ENCODE measurements around the gene TGFB2. TPM values are rescaled to one million over a fixed set of nuclear protein-coding genes. Genes with fewer than 3 reads are reported as not detected.

TGFB2 gene
- total and polyA plus RNA-seq, 2 experiments from 2014 or later: 13.6 to 17.1 TPM

- H3K36me3 ChIP-seq (replicated peaks; ENCODE audit: insufficient read depth, low read depth): no peaks in the 10 kb centered on the region
- no peaks in the 10 kb centered on the region for H3K79me2 ChIP-seq
- H3K4me1 ChIP-seq (ENCODE audit: insufficient read depth): no peaks in the 10 kb centered on the region
- H3K9me2 ChIP-seq (replicated peaks; ENCODE audit: insufficient read depth): no peaks in the 10 kb centered on the region
- H2AFZ ChIP-seq: no peak overlapping the region
- no peak overlapping the region for H3K4me2 ChIP-seq
- H3K9me3 ChIP-seq (ENCODE audit: low read depth): no peaks in the 10 kb centered on the region
- H4K20me1 ChIP-seq (ENCODE audit: insufficient read depth, poor library complexity, severe bottlenecking): no peaks in the 10 kb centered on the region
- 50% methylated on average over 9 of the region's 9 CpGs for WGBS (ENCODE audit: low lambda C conversion rate, missing lambda C conversion rate)
- no peaks in the 10 kb centered on the region for H3K27me3 ChIP-seq
- H3K27ac ChIP-seq: no peak overlapping the region
- DNase-seq (ENCODE audit: low spot score): peak; percentile 17
- no peak for TF ChIP-seq CTCF (IDR thresholded peaks at IDR 0.05; ENCODE audit: poor library complexity)
- TF ChIP-seq EZH2phosphoT487 (IDR thresholded peaks at IDR 0.05; ENCODE audit: low read depth, severe bottlenecking, unreplicated experiment): no peak
- no peak for TF ChIP-seq EZH2 (IDR thresholded peaks at IDR 0.05; ENCODE audit: borderline replicate concordance)
- H3K4me3 ChIP-seq: no peak overlapping the region
Measured at GRCh38 chr1:218408942-218409341, 63.8 kb downstream of the TGFB2 start.

GRCh38 chr1:218409946-218410510, 64.9 kb downstream of the TGFB2 start:
- no peak overlapping the region for H3K4me3 ChIP-seq
- no peak for TF ChIP-seq EZH2 (IDR thresholded peaks at IDR 0.05; ENCODE audit: borderline replicate concordance)
- no peak for TF ChIP-seq EZH2phosphoT487 (IDR thresholded peaks at IDR 0.05; ENCODE audit: low read depth, severe bottlenecking, unreplicated experiment)
- TF ChIP-seq CTCF (IDR thresholded peaks at IDR 0.05; ENCODE audit: poor library complexity): no peak
- H3K79me2 ChIP-seq: no peaks in the 10 kb centered on the region
- WGBS (ENCODE audit: low lambda C conversion rate, missing lambda C conversion rate): 93% methylated on average over 8 of the region's 8 CpGs
- H3K36me3 ChIP-seq (replicated peaks; ENCODE audit: insufficient read depth, low read depth): no peaks in the 10 kb centered on the region
- no peaks in the 10 kb centered on the region for H4K20me1 ChIP-seq (ENCODE audit: insufficient read depth, poor library complexity, severe bottlenecking)
- H3K4me1 ChIP-seq (ENCODE audit: insufficient read depth): no peaks in the 10 kb centered on the region
- no peak overlapping the region for H3K4me2 ChIP-seq
- H3K27ac ChIP-seq: no peak overlapping the region
- no peak overlapping the region for H2AFZ ChIP-seq
- no peaks in the 10 kb centered on the region for H3K9me3 ChIP-seq (ENCODE audit: low read depth)
- DNase-seq (ENCODE audit: low spot score): no peak
- H3K9me2 ChIP-seq (replicated peaks; ENCODE audit: insufficient read depth): no peaks in the 10 kb centered on the region
- no peaks in the 10 kb centered on the region for H3K27me3 ChIP-seq

DNA sequence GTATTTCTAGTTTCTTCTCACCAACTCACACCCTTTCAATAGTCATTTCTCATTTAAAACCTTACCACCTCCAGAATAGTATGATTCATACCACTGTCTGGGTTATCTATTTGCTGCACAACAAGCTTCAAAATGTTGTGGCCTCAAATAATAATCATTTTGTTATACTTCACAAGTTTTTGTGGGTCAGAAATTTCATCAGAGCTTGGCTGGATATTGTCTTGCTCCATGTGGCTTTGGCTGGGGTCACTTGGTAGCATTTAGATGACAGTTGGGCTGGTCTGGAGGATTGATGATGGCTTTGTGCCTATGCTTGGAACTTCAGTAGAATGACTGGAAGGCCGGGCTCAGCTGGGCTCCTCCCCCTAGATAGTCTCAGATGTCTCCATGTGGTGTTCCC, 66.0 kb downstream of the TGFB2 start:
- H3K79me2 ChIP-seq: no peaks in the 10 kb centered on the region
- H2AFZ ChIP-seq: no peak overlapping the region
- no peaks in the 10 kb centered on the region for H3K27me3 ChIP-seq
- no peaks in the 10 kb centered on the region for H3K36me3 ChIP-seq (replicated peaks; ENCODE audit: insufficient read depth, low read depth)
- no peaks in the 10 kb centered on the region for H3K9me3 ChIP-seq (ENCODE audit: low read depth)
- no peak overlapping the region for H3K27ac ChIP-seq
- no peaks in the 10 kb centered on the region for H3K4me1 ChIP-seq (ENCODE audit: insufficient read depth)
- 86% methylated on average over 1 of the region's 1 CpG for WGBS (ENCODE audit: low lambda C conversion rate, missing lambda C conversion rate)
- no peak overlapping the region for H3K4me2 ChIP-seq
- no peaks in the 10 kb centered on the region for H4K20me1 ChIP-seq (ENCODE audit: insufficient read depth, poor library complexity, severe bottlenecking)
- H3K4me3 ChIP-seq: no peak overlapping the region
- H3K9me2 ChIP-seq (replicated peaks; ENCODE audit: insufficient read depth): no peaks in the 10 kb centered on the region
- TF ChIP-seq EZH2 (IDR thresholded peaks at IDR 0.05; ENCODE audit: borderline replicate concordance) (no peak), CTCF (IDR thresholded peaks at IDR 0.05; ENCODE audit: poor library complexity) (no peak), EZH2phosphoT487 (IDR thresholded peaks at IDR 0.05; ENCODE audit: low read depth, severe bottlenecking, unreplicated experiment) (no peak)
- DNase-seq (ENCODE audit: low spot score): no peak
